Measurements from ENCODE around the gene EVI5L.

GRCh38 chr19:7808108-7808507 lies 21.9 kb upstream of the EVI5L start:
- no peak for TF ChIP-seq CTCF (IDR thresholded peaks at IDR 0.05)
- TF ChIP-seq POLR2A (IDR thresholded peaks at IDR 0.05): no peak
